ENCODE measurements around the gene S100PBP. TPM values are rescaled to one million over a fixed set of nuclear protein-coding genes. Genes with fewer than 3 reads are reported as not detected.
"Not testable (repeated sequence)": the region's sequence is repeated elsewhere in the genome, so short reads cannot be mapped to it uniquely, and the experiment has no call there.

Gene S100PBP
- polyA plus RNA-seq, 4 donors = 25.7 to 45.9 (median 36.5) TPM

GRCh38 chr1:32897082-32898049 lies 79.9 kb downstream of the S100PBP start:
- no peak for DNase-seq (ENCODE audit: low read depth in 4 of 4, low spot score in 2 of 4)

- no peak for DNase-seq (ENCODE audit: low read depth in 4 of 4, low spot score in 2 of 4)
Observed at GRCh38 chr1:32898056-32898455, 80.6 kb downstream of the S100PBP start.

GRCh38 chr1:32898958-32899357 lies 81.5 kb downstream of the S100PBP start:
- DNase-seq (ENCODE audit: low read depth in 4 of 4, low spot score in 2 of 4) = no peak

- no peak for DNase-seq (ENCODE audit: low read depth in 4 of 4, low spot score in 2 of 4)
Observed at GRCh38 chr1:32899586-32900296, 82.3 kb downstream of the S100PBP start.

- DNase-seq (ENCODE audit: low read depth in 4 of 4, low spot score in 2 of 4) = no peak
Observed at GRCh38 chr1:32900371-32900955, 83.0 kb downstream of the S100PBP start.

- DNase-seq (ENCODE audit: low read depth in 4 of 4, low spot score in 2 of 4) = no peak
Observed at GRCh38 chr1:32900956-32901822, 83.7 kb downstream of the S100PBP start, which contains the start of gene TMEM54. Gene TMEM54, minus strand, starts transcription at chr1:32901389. Its CDS starts 151 bp downstream, at chr1:32901238.

GRCh38 chr1:32901823-32902534 lies 84.5 kb downstream of the S100PBP start:
- no peak for DNase-seq (ENCODE audit: low read depth in 4 of 4, low spot score in 2 of 4)

GRCh38 chr1:32902535-32902920 lies 85.1 kb downstream of the S100PBP start:
- DNase-seq (ENCODE audit: low read depth in 4 of 4, low spot score in 2 of 4) = no peak

GRCh38 chr1:32903991-32904785 lies 86.7 kb downstream of the S100PBP start:
- DNase-seq (ENCODE audit: low read depth in 4 of 4, low spot score in 2 of 4) = no peak

GRCh38 chr1:32904797-32905196 lies 87.3 kb downstream of the S100PBP start:
- no peak for DNase-seq (ENCODE audit: low read depth in 4 of 4, low spot score in 2 of 4)

- not testable (repeated sequence) for DNase-seq (ENCODE audit: low read depth in 4 of 4, low spot score in 2 of 4)
Observed at GRCh38 chr1:32905588-32905987, 88.1 kb downstream of the S100PBP start.

GRCh38 chr1:32906654-32907053 lies 89.2 kb downstream of the S100PBP start:
- DNase-seq (ENCODE audit: low read depth in 4 of 4, low spot score in 2 of 4) = no peak

GRCh38 chr1:32907435-32907834 lies 90.0 kb downstream of the S100PBP start:
- no peak for DNase-seq (ENCODE audit: low read depth in 4 of 4, low spot score in 2 of 4)

Other genes starting within 250 kb of the S100PBP start
- 10 to 100 TPM; 36.7 to 44.1 (median 39.8) TPM for gene ZBTB8OS, start 167.1 kb upstream of the S100PBP start, polyA plus RNA-seq (ENCODE audit: insufficient read length in 4 of 4)
- 100 to 1,000 TPM; 306 to 331 (median 322) TPM for gene RBBP4, start 166.4 kb upstream of the S100PBP start, polyA plus RNA-seq (ENCODE audit: insufficient read length in 4 of 4)
- 1 to 10 TPM; 1.2 to 3.0 (median 1.5) TPM for gene SYNC, start 114.9 kb upstream of the S100PBP start, polyA plus RNA-seq (ENCODE audit: insufficient read length in 4 of 4)
- gene YARS1, start 295 bp upstream of the S100PBP start, polyA plus RNA-seq (ENCODE audit: insufficient read length in 4 of 4) = 10 to 100 TPM; 52.0 to 72.6 (median 59.5) TPM
- gene FNDC5, start 53.3 kb downstream of the S100PBP start, polyA plus RNA-seq (ENCODE audit: insufficient read length in 4 of 4) = 10 to 100 TPM; 40.6 to 69.7 (median 52.6) TPM
- under 1 TPM; 0.48 to 0.95 (median 0.58) TPM for gene HPCA, start 68.8 kb downstream of the S100PBP start, polyA plus RNA-seq (ENCODE audit: insufficient read length in 4 of 4)
- 10 to 100 TPM in 2 of 4 donors, 1 to 10 TPM in 2; 5.5 to 13.1 (median 10.4) TPM for gene TMEM54, start 83.7 kb downstream of the S100PBP start, polyA plus RNA-seq (ENCODE audit: insufficient read length in 4 of 4)
- gene RNF19B, start 147.2 kb downstream of the S100PBP start, polyA plus RNA-seq (ENCODE audit: insufficient read length in 4 of 4) = 10 to 100 TPM; 16.6 to 19.0 (median 17.9) TPM
- gene AK2, start 219.2 kb downstream of the S100PBP start, polyA plus RNA-seq (ENCODE audit: insufficient read length in 4 of 4) = 100 to 1,000 TPM; 183 to 246 (median 218) TPM